Measurements from ENCODE around the gene CCNYL1.
"Not testable (repeated sequence)": the region's sequence is repeated elsewhere in the genome, so short reads cannot be mapped to it uniquely, and the experiment has no call there.

Gene CCNYL1

DNA sequence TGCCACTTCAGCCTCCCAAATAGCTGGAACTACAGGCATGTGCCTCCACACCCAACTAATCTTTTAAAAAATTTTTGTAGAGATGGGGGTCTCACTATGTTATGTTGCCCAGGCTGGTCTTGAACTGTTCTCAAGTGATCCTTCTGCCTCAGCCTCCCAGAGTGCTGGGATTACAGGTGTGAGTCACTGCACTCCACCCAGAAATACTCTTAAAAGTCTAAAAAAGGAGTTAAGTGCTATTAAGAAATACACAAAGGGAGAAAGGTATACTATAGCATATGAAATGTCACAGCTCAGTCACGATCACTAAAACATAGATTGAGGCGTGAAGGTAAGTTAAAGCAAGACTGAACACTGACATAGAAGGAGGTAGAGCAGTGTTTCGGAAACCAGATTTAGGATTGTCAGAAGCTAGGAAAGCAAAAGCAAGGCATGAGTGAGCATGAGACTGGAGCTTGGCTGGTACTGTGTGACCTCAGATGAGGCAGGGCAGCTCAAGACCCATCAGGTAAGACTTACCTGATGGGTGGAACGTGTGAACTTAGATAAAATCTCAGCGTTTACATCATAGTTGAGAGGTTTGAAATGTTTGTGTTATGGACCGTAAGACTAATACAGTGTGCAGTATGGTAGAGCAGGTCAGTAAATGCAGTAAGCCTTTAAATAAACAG lies 9.2 kb downstream of the CCNYL1 start:
- no peak overlapping the region for H3K27ac ChIP-seq
- TF ChIP-seq, protein P1, sequence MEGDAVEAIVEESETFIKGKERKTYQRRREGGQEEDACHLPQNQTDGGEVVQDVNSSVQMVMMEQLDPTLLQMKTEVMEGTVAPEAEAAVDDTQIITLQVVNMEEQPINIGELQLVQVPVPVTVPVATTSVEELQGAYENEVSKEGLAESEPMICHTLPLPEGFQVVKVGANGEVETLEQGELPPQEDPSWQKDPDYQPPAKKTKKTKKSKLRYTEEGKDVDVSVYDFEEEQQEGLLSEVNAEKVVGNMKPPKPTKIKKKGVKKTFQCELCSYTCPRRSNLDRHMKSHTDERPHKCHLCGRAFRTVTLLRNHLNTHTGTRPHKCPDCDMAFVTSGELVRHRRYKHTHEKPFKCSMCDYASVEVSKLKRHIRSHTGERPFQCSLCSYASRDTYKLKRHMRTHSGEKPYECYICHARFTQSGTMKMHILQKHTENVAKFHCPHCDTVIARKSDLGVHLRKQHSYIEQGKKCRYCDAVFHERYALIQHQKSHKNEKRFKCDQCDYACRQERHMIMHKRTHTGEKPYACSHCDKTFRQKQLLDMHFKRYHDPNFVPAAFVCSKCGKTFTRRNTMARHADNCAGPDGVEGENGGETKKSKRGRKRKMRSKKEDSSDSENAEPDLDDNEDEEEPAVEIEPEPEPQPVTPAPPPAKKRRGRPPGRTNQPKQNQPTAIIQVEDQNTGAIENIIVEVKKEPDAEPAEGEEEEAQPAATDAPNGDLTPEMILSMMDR (conservative IDR thresholded peaks at IDR 0.05), result no peak

DNA sequence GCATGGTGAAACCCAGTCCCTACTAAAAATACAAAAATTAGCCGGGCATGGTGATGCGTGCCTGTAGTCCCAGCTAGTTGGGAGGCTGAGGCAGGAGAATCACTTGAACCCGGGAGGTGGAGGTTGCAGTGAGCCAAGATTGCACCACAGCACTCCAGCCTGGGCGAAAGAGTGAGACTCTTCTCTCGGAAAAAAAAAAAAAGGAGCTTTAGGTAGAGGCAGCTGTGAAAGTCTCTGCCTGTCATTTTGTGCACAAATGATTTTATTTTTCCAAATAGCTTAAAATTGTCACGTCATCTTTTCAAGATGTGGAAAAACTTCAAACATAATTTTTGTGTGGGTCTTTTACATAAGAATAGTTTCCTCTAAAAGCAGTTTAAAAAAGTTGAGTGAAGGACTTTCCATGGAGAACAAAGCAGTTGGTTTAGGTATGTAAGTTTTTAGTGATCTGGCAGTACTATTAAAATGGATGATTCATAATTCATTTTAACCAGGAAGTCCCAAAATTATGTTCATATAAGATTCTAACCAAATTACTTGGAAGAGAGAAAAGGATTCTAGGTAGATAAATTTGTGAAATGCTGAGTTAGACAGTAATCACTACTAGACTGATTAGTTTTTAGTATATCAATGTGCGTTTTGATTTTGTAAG lies 11.5 kb downstream of the CCNYL1 start:
- TF ChIP-seq, protein P1 (conservative IDR thresholded peaks at IDR 0.05), result no peak
- H3K27ac ChIP-seq, result no peak overlapping the region

DNA sequence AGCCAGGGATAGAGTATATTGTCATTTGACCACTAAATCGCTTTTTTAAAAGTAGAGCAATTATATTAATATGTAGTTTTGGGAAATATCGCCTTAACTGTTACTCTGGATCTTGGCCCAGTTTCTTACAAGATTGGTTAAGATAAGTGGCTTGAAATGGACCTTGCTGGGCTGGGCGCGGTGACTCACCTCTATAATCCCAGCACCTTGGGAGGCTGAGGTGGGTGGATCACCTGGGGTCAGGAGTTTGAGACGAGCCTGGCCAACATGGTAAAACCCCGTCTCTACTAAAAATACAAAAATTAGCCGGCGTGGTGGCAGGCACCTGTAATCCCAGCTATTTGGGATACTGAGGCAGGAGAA lies 12.0 kb downstream of the CCNYL1 start:
- H3K27ac ChIP-seq, result not testable (repeated sequence)

DNA sequence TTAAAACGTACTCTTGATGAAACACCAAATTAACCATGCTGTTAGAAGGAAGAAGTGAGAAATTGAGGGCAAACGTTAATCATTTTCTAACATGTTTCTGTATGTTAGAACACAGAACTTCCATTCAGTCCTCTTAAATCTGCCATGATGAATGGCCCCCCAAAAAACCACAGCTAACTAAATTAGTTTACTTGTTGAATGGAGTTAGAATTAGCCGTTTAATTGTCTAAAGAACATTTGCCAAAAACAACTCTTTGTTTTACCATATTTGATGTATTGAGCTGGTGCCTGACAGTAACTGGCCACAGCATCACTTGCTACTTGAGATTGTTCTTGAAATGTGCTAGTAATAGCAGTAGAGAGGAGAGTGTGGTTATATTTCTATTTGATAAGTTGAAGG lies 12.7 kb downstream of the CCNYL1 start:
- TF ChIP-seq, protein P1 (conservative IDR thresholded peaks at IDR 0.05), result no peak
- H3K27ac ChIP-seq, result no peak overlapping the region

DNA sequence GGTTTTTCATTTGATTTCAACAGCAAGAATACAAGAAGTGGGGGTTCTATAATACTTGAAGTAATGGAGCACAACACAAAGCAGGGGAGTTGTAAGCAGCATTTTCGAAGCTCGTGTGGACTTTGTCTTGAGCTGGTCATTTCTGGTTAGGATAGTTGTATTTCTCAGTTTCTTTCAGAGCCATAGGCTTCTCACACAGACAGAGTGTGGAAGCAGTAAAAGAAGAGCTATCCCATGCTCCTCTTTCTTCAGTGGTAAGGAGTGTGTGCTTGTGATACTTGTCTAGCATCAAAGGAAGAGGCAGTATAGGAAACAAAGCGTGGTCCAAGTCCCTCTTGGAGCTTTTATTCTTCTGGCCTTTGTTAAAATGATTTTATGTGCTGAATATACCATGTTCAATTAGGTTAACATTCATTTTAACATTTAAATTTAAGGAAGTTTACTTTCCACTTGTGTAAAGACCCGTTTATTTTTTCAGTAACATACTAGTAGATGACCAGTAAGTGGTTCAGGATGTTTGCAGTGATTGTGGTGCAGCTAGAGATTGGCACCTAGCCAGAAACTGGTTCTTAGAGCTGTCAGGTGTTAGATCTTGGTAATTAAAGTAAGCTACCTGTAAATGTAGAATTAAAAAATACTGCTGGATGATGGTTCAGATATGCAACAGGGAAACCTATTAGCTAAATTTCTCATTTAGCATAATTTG lies 14.6 kb downstream of the CCNYL1 start:
- H3K27ac ChIP-seq, result no peak overlapping the region
- TF ChIP-seq, protein P1 (conservative IDR thresholded peaks at IDR 0.05), result no peak

DNA sequence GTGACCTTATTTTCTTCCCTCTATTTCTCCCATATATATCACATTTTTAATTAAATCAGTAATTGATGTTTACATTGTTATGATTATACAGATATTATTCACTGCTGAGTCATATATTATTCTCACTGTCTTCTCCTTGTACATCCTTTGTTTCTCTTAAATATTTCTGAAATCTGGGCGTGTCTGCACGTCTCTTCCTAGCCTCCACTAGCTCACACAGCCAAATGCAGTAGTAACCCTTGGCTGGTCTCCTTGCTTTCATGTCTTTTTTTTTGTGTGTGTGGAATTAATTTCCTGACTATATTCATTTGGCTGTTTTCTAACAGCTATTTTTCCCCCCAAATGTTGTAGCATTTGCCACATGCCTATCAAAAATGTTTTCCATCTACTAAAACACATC lies 15.8 kb downstream of the CCNYL1 start:
- no peak overlapping the region for H3K27ac ChIP-seq
- TF ChIP-seq, protein P1 (conservative IDR thresholded peaks at IDR 0.05), result no peak

DNA sequence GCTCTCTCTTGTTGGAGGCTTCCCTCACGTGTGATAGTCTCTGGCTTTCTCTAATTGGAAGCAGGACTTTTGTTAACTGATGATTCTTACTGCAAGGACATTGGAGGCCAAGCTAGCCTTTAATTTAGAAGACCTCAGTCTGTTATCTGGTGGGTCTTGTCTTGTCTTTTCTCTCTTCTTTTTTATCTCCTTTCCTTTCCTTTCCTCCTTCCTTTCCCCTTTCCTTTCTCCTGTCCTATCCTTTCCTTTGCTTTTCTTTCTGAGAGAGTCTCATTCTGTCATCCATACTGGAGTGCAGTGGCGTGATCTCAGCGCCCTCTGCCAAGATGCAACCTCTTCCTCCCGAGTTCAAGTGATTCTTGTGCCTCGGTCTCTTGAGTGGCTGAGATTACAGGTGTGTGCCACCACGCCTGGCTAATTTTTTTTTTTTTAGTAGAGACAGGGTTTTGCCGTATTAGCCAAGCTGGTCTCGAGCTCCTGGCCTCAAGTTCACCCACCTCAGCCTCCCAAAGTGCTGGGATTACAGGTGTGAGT lies 18.1 kb downstream of the CCNYL1 start:
- H3K27ac ChIP-seq, result no peak overlapping the region
- TF ChIP-seq, protein P1 (conservative IDR thresholded peaks at IDR 0.05), result no peak
